CD4-positive, alpha-beta T cell treated with Interleukin-4 for 1 hour (primary cell): ENCODE measurements around the gene KHDC4.

Experiments
- DNase-seq, 2 donors: peaks; one replicate each; pipeline ENCODE4 v3.0.0-alpha.2; 2020 to 2022

KHDC4 gene

GRCh38 chr1:155934097-155934935 is at the start of gene KHDC4:
Gene KHDC4, minus strand, starts transcription at chr1:155934413. Its CDS starts 40 bp downstream, at chr1:155934373.
- peak; percentile 98 for DNase-seq

- no peak for DNase-seq
Observed at GRCh38 chr1:155983191-155984024, 49.2 kb upstream of the KHDC4 start.

GRCh38 chr1:155982106-155982505 is 47.9 kb upstream of the KHDC4 start:
- DNase-seq: no peak

GRCh38 chr1:155981266-155982088 is 47.3 kb upstream of the KHDC4 start:
- peak; percentile 54 to 56 for DNase-seq

GRCh38 chr1:155979597-155980343 is 45.6 kb upstream of the KHDC4 start:
- DNase-seq: no peak

GRCh38 chr1:155978973-155979429 is 44.8 kb upstream of the KHDC4 start:
- DNase-seq: no peak

- DNase-seq: peak; percentile 76 to 83
Observed at GRCh38 chr1:155978325-155978972, 44.2 kb upstream of the KHDC4 start, which contains the start of gene ARHGEF2. Gene ARHGEF2, minus strand, starts transcription at chr1:155978547. Its CDS starts 120 bp downstream, at chr1:155978427.

GRCh38 chr1:155977690-155978324 is 43.6 kb upstream of the KHDC4 start:
- peak; percentile 42 to 50 for DNase-seq

- no peak for DNase-seq
Observed at GRCh38 chr1:155976913-155977689, 42.9 kb upstream of the KHDC4 start.

- DNase-seq: peak; percentile 55 to 73
Observed at GRCh38 chr1:155976062-155976912, 42.1 kb upstream of the KHDC4 start.

- no peak for DNase-seq
Observed at GRCh38 chr1:155975375-155976061, 41.3 kb upstream of the KHDC4 start.

GRCh38 chr1:155974208-155975115 is 40.2 kb upstream of the KHDC4 start:
- DNase-seq: no peak

GRCh38 chr1:155973723-155974122 is 39.5 kb upstream of the KHDC4 start:
- DNase-seq: no peak

GRCh38 chr1:155971910-155972809 is 37.9 kb upstream of the KHDC4 start:
- DNase-seq: no peak

GRCh38 chr1:155970531-155971167 is 36.4 kb upstream of the KHDC4 start:
- DNase-seq: peak in 1 of 2 donors; percentile 77

GRCh38 chr1:155969377-155969791 is 35.2 kb upstream of the KHDC4 start:
- no peak for DNase-seq
